HG03342 (cell line): ENCODE data around the gene SIGMAR1.

ENCODE experiments used
- ATAC-seq: cut with Tn5 transposase; IDR thresholded peaks from one replicate; pipeline ENCODE4 v1.9.1; 2021; ENCODE audit warnings: mild to moderate bottlenecking, moderate library complexity; ENCODE audit not compliant: unreplicated experiment

Gene SIGMAR1

DNA sequence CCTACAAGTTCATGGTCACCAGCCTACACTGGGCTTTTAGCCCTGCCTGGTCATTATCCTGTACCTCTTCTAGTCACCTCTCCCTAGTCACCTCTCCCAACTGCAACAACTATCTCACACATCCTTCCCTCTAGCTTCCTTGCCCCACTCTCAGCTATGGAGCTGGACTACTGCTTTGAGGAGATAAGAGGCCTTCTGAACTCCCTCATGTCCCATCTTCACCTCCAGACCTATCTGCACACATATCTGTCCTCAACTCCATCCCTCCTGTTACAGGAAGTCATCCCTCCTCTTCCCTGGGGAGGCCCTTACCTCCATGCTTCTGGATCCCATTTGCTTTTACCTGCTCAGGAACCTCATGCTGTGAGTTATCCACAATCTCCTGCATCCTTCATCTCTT lies 31.4 kb downstream of the SIGMAR1 start:
- no peak for ATAC-seq

DNA sequence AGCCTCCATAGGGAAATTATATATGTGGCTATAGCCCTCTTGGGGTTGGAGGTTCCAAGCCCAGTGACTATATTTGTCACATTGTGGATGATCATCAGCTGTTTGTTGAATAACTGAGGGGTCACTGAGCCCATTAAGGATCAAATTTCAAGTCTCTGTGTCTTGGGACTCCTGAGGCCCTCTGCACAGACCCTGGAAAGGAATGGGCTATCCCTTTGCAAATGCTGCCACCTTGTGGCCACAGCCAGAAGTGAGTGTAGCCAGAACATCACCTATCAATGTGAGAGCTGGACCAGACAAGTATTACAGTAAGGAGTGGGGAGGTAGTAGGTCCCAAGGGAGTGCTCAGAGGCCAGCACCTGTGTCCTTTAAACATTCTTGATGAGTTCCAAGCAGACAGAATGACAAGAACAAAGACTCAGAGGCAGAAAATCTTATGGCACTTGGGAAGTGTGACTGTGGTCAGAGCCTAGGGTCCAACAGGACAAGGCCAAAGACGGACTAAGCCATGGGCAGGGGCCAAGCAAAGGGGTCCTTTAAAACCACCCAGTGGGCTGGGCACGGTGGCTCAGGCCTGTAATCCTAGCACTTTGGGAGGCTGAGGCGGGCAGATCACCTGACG lies 33.9 kb downstream of the SIGMAR1 start:
- ATAC-seq = peak; percentile 70

DNA sequence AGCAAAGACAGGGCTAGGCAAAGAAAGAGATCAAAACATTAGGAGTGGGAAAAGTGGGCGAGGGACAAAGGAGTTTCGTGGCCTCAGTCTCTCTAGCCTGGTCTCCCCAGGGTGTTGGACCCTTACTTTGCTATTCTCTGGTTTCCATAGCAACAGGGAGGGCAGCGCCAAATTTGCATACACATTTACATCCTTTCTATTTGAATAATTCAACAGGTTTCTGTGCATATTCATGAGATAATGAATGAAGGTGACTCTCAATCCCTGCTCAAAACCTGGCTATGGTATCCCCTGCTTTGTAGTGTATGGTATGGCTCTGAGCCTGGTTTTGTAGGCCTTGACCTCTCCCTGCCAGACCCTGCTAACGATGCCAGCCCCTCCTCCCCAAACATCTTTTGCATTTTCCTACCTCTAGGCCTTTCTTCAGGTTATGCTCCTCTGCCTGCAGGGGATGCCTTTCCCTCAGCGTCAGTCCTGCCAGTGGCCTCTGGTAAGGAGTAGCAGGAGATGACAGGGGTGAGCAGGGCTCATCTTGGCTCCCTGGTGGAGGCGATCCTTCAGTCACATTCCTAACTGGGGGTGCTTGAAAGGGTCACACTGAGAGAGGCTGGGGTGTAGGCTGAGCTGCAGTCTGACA lies 35.5 kb downstream of the SIGMAR1 start:
- ATAC-seq = no peak

DNA sequence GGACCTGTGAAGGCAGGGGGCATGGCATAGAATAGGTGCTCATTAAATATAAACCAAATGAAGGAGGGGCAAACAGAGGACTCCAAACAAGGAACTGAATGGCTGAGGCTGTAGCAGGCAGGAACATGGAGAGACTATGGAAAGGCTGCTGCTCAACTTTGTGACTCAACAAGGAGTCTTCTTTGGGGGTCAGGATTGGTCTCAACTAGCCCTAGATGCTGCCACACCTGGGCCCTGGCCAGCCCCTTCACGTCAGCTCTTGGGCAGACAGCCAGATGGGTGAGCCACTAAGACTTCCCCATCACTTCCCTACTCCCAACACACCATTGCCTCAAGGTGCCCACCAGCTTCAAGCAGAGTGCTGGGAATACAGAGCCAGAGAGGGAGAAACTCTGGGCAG lies 36.7 kb downstream of the SIGMAR1 start:
- ATAC-seq = no peak

DNA sequence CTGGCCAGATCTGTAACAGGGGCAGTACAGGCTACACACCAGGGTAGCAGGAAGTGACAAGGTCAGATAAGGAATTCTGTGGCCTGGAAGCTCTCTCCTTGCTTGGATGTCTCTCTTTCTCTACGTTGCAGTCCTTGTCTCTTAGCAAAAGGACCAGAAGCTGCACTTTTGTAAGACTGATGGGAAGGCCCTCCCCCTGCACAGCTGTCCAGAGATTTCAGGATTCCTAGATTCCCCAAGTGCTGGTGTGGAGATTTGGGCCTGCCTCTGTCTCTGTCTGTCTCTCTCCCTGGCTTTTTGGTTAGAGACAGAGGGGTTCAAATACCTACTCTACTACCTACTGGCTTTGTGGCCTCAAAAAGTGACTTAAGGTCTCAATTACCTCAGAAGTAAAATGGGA lies 38.0 kb downstream of the SIGMAR1 start:
- no peak for ATAC-seq

DNA sequence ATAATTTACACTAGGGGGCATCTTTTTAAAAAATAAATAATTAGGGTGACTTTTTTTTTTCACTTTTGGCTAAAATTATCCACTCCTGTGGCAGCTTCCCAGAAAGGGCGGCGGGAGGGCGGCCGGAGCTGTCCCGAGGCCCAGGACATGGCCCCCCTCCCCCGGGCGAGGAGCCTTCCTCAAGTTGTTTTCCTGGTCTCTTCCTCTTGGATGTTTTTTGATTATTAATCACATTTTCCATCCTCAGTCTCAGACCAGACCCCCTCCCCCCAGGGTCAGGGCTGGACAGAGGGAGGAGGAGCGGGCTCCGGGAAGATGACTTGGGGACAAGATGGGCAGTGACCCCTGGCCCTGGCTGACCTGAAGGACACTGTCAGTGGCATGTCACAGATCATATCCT lies 43.4 kb downstream of the SIGMAR1 start:
- ATAC-seq = no peak

DNA sequence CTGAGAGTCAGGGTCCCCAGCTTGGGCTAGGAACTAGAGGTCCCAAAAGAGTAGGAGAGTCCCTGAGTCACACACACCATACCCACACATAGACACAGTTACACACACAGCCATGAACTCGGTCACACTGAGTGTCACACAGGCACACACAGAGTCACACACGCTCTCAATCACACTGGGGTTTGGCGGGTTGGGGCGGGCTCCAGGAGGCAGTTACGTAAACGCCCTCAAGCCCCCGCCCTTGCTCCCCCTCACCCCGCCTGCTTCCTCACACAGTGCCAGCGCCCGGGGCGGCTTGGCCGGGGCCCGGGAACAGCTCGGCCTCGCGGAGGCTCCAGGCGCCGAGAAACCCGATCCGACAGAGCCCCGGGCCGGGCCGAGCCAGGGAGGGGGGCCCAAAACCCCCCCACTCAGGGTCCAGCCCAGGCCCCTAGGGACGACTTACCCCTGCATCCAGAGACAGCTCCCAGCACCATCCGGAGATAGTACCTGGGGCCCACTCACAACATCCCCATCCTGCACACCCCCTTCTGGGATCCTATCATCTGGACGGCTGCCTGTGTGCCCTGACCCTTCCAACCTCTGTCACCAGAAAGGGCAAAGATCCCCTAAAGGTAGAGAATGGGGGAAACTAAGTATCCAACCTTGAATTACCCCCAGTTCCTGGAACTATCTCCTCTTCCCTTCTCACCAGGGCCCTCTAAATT lies 44.5 kb downstream of the SIGMAR1 start:
- no peak for ATAC-seq

DNA sequence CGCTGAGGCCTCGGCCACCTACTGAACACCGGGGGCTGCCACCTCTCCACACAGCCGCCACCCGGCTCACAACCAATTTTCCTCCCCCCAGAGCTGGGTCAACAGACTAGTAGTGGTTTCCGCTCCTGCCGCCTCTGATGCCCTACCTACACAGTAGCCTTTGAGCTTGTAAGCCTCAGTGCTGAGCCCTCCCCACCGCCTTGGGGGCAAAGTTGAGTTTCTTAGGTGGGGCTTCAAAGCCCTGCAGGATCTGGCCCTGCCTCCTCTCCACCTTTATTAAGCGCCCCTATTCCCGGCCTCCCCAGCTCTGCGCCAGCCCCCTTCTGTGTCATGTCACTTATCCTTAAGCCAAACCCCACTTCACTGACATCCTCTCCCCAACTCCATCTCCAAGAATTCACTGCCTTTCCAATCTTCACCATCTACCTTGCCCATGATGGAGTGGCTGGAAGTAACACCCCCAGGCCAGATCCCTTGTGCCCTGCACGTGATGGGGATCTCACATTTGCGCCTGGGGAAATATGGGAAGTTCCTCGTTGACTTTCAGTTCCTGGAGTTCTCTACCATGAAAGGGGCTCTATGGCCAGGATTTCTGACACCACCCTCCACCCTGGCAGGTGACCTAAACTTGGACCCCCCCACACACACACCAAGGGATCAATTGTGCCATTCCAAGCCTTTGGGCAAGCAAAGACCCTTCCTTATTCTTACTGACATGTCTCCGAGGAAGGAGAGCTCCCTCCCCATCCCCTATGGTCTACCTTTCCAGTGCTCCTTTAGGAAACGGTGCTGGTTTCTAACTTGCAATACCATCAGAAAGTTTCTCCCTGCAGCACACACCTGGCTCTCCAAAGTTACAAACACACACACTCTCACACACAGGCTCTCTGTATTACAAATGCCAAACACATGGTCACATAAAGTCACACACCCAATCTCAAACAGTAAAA lies 45.4 kb downstream of the SIGMAR1 start:
- no peak for ATAC-seq

DNA sequence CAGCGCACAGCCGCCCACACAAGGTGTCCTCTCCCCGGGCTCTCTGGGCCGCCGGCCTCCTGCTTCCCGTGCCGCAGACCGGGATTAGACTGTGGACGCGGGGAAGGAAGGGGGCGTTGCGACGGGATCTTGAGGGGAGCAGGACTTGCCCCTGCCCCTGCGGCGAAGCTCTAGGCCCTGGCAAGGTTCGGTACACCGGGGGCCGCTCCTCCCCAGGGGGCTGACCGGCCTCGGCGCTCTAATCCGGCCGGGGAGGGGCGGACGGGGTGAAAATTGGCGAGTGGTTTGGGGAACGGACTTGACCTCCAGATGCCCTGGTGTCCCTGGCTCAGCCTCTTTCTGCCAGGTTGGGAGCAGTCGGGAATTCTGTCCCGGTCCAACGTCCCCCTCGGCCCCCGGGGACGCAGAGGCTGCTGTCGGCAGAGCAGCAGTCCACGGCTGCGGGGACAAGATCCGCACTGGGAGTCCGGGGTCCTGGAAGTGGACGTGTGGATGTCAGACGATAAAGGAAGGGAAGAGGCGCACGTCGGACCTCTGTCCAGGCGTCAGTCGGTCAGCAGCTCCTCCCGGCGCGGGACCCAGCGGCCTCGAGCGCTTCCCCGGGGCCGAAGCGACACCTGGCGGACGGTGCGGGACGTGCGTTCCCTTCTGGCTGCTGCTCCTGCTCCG lies 46.2 kb downstream of the SIGMAR1 start:
- ATAC-seq = peak; percentile 59

DNA sequence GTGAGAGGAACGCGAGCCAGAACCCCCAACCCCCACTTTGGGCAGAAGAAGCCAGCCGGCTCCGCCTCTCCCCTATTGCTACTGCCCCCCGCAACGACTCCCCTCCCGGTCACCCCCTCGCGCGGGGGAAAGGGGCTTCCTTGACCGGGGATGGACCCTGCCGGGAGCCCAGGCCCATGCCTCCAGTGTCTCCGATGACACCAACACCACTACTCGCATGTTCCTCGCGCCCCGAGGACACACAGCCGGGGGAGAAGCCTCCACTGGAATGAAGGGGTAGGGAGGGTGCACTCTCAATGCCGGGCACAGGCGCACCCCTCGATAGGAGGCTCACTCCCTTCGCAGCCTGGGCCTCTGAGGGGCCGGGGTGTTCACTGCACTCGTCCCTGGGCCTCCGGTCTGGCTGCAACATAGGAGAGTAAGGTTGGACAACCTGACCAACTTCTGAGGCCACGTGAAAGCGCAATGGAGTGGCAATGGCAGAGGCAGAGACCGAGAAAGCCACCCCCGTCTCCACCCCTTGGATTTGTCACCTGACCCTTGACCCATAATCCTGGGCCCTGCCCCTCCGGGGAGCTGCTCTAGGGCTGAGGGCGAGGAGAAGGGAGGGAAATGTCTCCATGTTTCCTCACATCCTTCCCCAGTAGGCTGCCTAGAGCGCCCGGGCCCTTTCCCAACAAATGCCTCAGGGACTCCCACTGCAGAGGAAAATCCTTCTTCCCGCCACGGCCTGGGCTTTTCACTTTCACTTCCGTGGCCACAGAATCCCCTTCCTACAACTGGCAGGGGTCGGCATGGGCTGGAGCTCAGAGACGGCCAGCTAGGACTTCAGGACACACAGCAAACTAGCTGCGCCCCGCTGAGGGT lies 47.0 kb downstream of the SIGMAR1 start:
- no peak for ATAC-seq

DNA sequence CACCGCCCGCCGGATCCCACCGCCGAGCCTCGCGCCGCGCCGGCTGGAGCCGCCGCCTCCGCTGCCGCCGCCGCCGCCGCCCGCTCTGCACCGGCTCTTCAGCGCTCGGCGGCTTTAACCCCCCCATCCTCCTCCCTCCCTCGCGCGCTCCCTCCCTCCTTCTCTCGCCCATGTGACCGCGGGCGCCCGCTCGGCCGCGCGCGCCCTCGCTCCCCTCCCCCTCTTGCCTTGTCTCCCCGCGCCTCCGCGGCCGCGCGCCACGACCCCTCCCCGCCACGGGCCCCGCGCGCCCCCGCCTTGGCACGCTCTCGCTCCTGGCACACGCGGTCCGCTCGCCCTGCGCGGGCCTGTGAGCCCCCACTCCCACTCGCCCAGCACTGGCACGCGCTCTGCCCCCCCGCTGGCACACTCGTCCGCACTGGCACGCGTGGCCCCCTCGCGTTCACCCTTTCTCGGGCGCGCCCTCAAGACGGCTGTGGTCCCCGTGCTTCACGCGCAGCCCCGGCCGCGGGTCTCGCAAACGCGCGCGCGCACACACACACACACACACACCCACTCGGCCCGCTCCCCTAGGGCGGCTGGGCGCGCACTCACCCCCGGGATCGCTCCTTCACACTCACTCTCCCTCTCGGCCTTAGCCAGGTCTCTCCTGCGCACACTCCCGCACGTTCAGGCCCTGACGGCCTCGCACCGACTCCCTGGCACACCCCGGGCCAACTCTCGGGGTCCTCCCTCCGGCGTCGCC lies 47.8 kb downstream of the SIGMAR1 start, which contains the start of gene CNTFR:
TSS of gene CNTFR (minus strand) at position 89 of the 745 bp plus-strand sequence. CDS start 20,743 bp downstream, outside the sequence.
- ATAC-seq = no peak

DNA sequence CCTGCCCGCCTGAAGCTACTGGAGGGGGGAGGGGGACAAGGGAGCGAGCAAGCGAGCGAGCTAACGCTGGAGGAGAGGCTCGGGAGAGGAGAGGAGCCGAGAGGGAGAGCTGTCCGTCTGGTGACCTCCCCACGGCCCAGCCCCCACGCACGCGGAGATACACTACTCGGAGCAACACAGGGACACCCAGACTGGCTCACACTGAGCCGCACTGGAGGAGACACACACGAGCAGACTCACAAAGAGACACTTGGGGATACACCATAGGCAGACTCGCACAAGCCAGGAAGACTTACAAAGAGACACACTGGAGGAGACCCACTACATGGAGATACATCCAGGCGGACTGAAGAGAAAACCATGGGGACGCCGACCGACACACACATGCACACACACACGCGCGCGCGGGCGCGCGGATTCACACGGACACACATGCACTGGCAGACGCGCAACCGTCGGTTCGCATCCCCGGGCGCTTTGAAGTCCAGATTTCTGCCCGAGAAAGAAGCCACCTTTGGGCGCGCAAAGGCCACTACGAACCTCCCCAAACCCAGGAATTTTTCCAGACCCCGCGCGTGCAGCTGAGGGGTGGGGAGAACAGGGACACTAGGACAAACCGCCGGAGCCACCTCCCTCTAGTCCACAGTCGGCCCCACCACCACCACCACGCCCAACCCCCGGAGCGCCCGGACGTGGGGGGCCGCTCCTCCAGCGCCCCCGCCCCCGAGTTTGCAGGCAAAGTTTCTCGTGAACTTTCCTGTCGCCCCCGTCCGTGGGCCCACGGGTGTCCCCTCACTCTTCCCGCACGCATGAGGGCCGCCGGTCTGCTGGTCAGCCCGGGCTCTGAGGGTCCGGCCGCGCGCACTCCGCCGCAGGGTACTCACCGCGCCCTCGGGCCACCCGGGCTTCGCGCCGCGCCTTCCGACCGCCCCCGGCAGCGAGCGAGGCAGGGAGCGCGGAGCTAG lies 48.6 kb downstream of the SIGMAR1 start:
- ATAC-seq = no peak

DNA sequence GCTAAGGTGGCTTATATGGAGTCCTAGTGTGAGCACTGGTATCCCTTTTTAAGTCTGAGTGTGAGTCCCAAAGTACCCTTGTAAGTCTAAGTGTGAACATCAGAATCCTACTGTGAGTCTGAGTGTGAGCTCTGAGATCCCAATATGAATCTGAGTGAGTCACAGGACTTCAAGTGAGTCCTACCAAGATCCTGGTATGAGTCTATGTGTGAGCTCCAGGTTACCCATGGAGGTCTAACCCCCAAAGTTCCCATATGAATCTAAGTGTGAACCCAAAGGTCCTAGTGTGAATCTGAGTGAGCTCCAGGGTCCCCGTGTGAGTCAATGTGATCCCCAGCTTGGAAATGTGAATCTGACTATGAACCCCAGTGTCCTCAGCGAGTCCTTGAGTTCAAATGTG lies 50.3 kb downstream of the SIGMAR1 start:
- no peak for ATAC-seq

DNA sequence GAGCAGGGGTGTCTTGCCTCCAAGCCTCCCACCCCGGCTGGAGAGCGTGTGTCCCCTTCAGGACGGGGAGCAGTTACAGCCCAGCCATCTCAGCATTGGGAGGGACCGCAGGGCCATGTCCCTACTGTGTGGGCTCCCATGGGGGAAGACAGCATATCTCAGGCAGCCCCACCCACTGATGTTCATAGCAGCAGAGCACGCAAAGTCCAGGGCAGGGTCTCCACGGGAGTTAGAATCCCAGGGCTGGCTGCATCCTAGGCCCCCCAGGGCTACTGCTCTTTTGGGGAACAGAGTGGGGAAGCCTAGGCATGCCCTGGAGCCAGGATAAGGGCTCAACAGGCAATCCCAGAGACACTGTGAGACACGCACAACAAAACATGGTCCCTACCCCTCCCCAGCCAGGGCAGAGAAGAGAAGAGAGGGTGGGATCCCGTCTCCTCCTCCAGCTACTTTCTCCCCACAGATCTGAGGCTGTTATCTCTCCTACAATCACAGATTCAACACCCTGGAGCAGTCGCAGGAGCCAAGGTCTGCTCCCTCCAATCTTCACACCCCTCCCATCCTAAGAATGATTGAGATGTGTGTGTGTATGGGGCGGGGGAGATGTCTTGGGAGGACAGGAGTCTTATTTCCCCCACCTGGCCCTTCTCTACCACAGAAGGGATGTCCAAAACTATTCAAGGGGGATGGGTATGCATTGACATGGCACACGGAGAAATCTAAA lies 51.5 kb downstream of the SIGMAR1 start:
- no peak for ATAC-seq

GRCh38 chr9:34584970-34585369 lies 52.6 kb downstream of the SIGMAR1 start:
- ATAC-seq = no peak
